Measurements from ENCODE around the gene AADACL4. TPM values are rescaled to one million over a fixed set of nuclear protein-coding genes. Genes with fewer than 3 reads are reported as not detected.

The AADACL4 gene
- total RNA-seq (2014; rRNA removed; shearing (Covaris generic)) (not detected in 2 replicates), polyA plus RNA-seq (2016; fragmentation: Nextera tagmentation; extraction: Ambion mirVana) (not detected in 2 replicates)
- long read RNA-seq = 0 reads

- no peaks in the 10 kb centered on the region for H3K4me1 Mint-ChIP-seq
These were observed at the start of gene AADACL4 for GRCh38 chr1:12643785-12644184. Gene AADACL4, plus strand, starts transcription at chr1:12644085. Its CDS starts 462 bp downstream, at chr1:12644547.

More at GRCh38 chr1:12643785-12644184, at the start of gene AADACL4:
- H3K27me3 Mint-ChIP-seq (ENCODE audit: insufficient read depth, low read depth, poor library complexity) = peaks cover 4% of the 10 kb centered on the region
- Histone ChIP-seq H3K27me3 (ENCODE audit: insufficient read depth) (no peaks in the 10 kb centered on the region), H2AFZ (no peak within 1 kb of the TSS), H3K9me2 (ENCODE audit: insufficient read depth) (no peaks in the 10 kb centered on the region), H3K27ac (ENCODE audit: low read depth) (no peak within 1 kb of the TSS), H4K20me1 (replicated peaks; ENCODE audit: insufficient read depth) (no peaks in the 10 kb centered on the region), H3K36me3 (ENCODE audit: insufficient read depth) (peaks cover 16% of the 10 kb centered on the region; the same call in 1 of the 2 replicates), H3K4me2 (no peak within 1 kb of the TSS), H3K4me1 (ENCODE audit: insufficient read depth) (no peaks in the 10 kb centered on the region), H3K79me2 (replicated peaks; ENCODE audit: insufficient read depth) (no peaks in the 10 kb centered on the region), H3K4me3 (no peak within 1 kb of the TSS), H3F3A (replicated peaks; ENCODE audit: low read depth) (no peaks in the 10 kb centered on the region)
- no peak within 1 kb of the TSS for H3K27ac Mint-ChIP-seq
- ATAC-seq (no peak), DNase-seq (ENCODE audit: low spot score) (no peak)
- TF ChIP-seq EZH2 (IDR thresholded peaks at IDR 0.05; ENCODE audit: low read depth, unreplicated experiment) = no peak
- TF ChIP-seq CTCF (conservative IDR thresholded peaks at IDR 0.05; ENCODE audit: low read depth in 2 of 2) = no peak
- no peak for TF ChIP-seq CREB1 (CRISPR knock-in tag; IDR thresholded peaks at IDR 0.05; ENCODE audit: low read depth)
- no peak for TF ChIP-seq ETS1 (IDR thresholded peaks at IDR 0.05)
- TF ChIP-seq NANOG (IDR thresholded peaks at IDR 0.05; ENCODE audit: borderline replicate concordance) = no peak
- no peak for TF ChIP-seq REST (IDR thresholded peaks at IDR 0.05; ENCODE audit: unreplicated experiment)
- peaks cover 36% of the 10 kb centered on the region for H3K36me3 Mint-ChIP-seq (ENCODE audit: low read depth)
- no peak within 1 kb of the TSS for H3K4me3 Mint-ChIP-seq
- peaks cover 49% of the 10 kb centered on the region for H3K9me3 Mint-ChIP-seq

All from GM23338 (cell line).